HL-60 (cell line): ENCODE data around the gene ZNF436.

Experiments
- GABPA ChIP-seq: IDR thresholded peaks from 2 replicates; pipeline ENCODE4 v1.6.1; 2012; ENCODE audit warnings: low read depth
- POLR2AphosphoS5 ChIP-seq: IDR thresholded peaks from 2 replicates; pipeline ENCODE4 v1.6.1; 2012; ENCODE audit warnings: low read depth
- SPI1 ChIP-seq: IDR thresholded peaks from 2 replicates; pipeline ENCODE4 v1.6.1; 2012; ENCODE audit warnings: low read depth, mild to moderate bottlenecking, borderline replicate concordance
- TF ChIP-seq, protein P1 (sequence below): IDR thresholded peaks from one replicate; pipeline ENCODE4 v1.5.1; 2011; ENCODE audit warnings: low read length, control low read depth, inconsistent platforms; ENCODE audit not compliant: insufficient read depth
- TF ChIP-seq, protein P2 (sequence below): IDR thresholded peaks from 2 replicates; pipeline ENCODE4 v1.6.1; 2012; ENCODE audit warnings: low read depth; ENCODE audit not compliant: insufficient replicate concordance

DNA sequence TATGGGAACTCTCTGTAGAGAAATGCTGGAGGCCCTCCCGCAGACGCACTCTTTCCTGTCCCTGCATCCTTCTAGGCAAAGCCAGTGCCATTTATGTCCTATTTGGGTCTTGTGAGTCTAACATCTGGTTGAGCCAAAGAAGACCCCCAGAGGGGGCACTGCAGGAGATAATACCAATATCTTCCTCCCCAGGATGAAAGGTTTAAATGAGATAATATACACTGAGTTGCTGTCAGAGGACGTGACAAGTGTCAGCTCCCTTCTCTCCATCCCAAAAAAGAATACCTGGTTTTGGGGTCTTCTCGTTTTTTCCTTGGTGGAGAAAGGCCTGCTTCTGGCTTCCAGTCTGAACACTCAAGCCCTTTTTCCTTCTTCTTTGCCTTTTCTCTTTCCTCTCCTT lies 47.3 kb upstream of the ZNF436 start:
- TF ChIP-seq, protein P1, sequence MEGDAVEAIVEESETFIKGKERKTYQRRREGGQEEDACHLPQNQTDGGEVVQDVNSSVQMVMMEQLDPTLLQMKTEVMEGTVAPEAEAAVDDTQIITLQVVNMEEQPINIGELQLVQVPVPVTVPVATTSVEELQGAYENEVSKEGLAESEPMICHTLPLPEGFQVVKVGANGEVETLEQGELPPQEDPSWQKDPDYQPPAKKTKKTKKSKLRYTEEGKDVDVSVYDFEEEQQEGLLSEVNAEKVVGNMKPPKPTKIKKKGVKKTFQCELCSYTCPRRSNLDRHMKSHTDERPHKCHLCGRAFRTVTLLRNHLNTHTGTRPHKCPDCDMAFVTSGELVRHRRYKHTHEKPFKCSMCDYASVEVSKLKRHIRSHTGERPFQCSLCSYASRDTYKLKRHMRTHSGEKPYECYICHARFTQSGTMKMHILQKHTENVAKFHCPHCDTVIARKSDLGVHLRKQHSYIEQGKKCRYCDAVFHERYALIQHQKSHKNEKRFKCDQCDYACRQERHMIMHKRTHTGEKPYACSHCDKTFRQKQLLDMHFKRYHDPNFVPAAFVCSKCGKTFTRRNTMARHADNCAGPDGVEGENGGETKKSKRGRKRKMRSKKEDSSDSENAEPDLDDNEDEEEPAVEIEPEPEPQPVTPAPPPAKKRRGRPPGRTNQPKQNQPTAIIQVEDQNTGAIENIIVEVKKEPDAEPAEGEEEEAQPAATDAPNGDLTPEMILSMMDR, result no peak
- TF ChIP-seq SPI1, result no peak
- TF ChIP-seq GABPA, result no peak
- TF ChIP-seq, protein P2, sequence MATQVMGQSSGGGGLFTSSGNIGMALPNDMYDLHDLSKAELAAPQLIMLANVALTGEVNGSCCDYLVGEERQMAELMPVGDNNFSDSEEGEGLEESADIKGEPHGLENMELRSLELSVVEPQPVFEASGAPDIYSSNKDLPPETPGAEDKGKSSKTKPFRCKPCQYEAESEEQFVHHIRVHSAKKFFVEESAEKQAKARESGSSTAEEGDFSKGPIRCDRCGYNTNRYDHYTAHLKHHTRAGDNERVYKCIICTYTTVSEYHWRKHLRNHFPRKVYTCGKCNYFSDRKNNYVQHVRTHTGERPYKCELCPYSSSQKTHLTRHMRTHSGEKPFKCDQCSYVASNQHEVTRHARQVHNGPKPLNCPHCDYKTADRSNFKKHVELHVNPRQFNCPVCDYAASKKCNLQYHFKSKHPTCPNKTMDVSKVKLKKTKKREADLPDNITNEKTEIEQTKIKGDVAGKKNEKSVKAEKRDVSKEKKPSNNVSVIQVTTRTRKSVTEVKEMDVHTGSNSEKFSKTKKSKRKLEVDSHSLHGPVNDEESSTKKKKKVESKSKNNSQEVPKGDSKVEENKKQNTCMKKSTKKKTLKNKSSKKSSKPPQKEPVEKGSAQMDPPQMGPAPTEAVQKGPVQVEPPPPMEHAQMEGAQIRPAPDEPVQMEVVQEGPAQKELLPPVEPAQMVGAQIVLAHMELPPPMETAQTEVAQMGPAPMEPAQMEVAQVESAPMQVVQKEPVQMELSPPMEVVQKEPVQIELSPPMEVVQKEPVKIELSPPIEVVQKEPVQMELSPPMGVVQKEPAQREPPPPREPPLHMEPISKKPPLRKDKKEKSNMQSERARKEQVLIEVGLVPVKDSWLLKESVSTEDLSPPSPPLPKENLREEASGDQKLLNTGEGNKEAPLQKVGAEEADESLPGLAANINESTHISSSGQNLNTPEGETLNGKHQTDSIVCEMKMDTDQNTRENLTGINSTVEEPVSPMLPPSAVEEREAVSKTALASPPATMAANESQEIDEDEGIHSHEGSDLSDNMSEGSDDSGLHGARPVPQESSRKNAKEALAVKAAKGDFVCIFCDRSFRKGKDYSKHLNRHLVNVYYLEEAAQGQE, result no peak
- no peak for TF ChIP-seq POLR2AphosphoS5
